GM19438 (cell line): ENCODE results near the gene LUZP2.

Experiments used
- ATAC-seq: cut with Tn5 transposase; IDR thresholded peaks from one replicate; pipeline ENCODE4 v1.9.1; 2021; ENCODE audit warnings: low read depth; ENCODE audit not compliant: unreplicated experiment

The LUZP2 gene

GRCh38 chr11:25052844-25053243, 556.0 kb downstream of the LUZP2 start:
- ATAC-seq = no peak

DNA sequence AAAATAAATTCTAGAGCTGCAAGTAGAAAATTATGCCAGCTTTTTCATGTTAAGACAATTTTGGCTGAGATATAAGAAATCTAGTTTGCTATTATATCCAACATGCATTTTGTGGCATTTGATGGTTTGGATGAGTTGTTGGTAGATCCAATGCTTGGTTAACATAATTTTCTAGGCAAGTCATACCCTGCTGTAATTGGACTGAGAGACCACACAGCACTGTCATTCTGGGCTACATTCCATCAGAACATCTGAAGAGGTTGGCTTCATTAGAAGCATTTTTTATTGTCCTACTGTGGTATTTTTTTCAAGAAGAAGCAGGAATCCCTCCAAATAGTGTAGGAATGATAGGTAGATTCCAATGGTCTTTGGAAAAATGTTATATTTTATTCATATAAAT, 561.0 kb downstream of the LUZP2 start:
- ATAC-seq = no peak

GRCh38 chr11:25065746-25066145, 568.9 kb downstream of the LUZP2 start:
- ATAC-seq = no peak

- no peak for ATAC-seq
These were observed 569.9 kb downstream of the LUZP2 start for GRCh38 chr11:25066706-25067105.

- no peak for ATAC-seq
These were observed 571.6 kb downstream of the LUZP2 start for GRCh38 chr11:25068451-25068850.

GRCh38 chr11:25094085-25094802, 597.4 kb downstream of the LUZP2 start:
- ATAC-seq = no peak

GRCh38 chr11:25119416-25119815, 622.6 kb downstream of the LUZP2 start:
- ATAC-seq = no peak
